Activated CD8-positive, alpha-beta memory T cell treated with anti-CD3 and anti-CD28 coated beads, Interleukin-2, amount 50 U/mL, for 1 hour (primary cell): ENCODE data around the gene PPP1R13B.
"Not testable (repeated sequence)": the region's sequence is repeated elsewhere in the genome, so short reads cannot be mapped to it uniquely, and the experiment has no call there.

Experiments used
- DNase-seq: peaks from one replicate; pipeline ENCODE4 v3.0.0-alpha.2; 2020; ENCODE audit errors: extremely low read depth

The PPP1R13B gene

DNA sequence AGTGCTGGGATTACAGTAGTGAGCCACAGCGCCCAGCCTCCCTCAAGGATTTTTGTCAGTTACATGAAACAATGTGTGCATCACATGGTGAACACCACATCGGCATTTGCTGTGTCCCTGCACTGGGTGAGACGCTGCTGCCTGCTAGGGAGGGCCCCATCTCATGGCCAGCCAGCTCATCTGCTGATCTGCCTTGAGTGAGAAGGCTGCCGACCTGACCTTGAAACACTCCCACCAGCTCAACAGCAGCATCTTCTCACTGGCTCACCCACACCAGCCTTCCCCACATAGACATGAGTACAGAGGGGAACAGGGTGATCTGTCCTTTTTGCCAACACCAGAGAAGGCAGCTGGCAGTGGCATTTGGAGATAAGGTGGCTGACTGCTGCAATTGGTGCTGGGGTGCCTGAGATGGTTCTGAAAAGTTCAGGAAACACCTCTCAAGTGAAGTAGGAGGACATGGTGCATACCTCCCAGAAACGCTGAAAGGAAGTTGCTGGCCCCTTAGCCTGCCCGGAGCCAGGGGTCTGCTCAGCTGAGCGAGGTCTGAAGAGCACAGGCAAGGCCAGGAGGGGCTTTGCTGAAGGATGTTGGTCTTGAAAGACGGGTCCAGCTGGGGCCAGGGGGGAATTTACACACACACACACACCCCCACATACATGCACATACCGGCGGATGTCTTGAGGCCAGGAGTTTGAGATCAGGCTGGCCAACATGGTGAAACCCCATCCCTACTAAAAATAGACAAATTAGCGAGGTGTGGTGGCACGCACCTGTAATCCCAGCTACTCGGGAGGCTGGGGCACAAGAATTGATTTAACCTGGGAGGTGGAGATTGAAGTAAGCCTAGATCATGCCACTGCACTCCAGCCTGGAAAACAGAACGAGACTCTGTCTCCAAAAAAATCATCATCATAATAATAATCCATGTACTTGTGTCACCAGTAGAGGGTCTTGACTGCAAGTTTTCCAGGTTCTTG is 14.3 kb upstream of the PPP1R13B start:
- DNase-seq: no peak

DNA sequence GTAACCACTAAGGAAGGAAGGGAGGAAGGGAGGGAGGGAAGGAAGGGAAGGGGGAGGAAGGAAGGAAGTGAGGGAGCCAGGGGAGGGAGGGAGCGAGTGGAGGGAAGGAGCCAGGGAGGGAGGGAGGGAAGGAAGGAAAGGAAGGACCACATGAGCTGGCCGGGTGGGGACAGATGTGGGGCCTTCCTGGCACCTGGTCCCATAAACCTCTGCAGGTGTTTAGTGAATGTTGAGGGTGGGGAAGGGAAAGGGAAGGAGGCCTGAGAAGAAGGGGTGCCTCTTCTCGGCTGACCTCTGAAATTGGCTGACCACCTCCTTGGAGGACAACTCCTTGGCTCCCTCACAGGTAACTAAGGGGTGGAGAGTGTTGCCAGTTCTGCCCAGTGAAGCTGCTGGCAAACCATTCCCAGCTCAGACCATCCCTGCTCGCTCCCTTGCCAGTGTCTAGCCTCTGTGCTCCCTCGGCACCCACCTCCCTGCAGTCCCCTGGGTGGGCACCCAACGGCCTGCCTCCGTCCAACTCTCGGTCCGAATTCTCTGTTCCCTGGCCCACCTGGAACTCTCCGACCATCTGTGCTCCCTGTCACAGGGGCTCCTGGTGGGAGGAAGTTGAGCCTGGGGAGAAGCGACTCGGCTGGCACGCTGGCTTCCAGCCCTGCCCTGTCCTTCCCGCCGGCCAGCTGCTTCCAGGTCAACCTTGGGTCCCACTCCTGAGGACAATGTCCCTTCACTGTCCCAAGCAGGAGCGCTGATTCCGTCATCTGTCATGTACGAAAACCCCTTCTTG is 12.2 kb upstream of the PPP1R13B start:
- DNase-seq: no peak

DNA sequence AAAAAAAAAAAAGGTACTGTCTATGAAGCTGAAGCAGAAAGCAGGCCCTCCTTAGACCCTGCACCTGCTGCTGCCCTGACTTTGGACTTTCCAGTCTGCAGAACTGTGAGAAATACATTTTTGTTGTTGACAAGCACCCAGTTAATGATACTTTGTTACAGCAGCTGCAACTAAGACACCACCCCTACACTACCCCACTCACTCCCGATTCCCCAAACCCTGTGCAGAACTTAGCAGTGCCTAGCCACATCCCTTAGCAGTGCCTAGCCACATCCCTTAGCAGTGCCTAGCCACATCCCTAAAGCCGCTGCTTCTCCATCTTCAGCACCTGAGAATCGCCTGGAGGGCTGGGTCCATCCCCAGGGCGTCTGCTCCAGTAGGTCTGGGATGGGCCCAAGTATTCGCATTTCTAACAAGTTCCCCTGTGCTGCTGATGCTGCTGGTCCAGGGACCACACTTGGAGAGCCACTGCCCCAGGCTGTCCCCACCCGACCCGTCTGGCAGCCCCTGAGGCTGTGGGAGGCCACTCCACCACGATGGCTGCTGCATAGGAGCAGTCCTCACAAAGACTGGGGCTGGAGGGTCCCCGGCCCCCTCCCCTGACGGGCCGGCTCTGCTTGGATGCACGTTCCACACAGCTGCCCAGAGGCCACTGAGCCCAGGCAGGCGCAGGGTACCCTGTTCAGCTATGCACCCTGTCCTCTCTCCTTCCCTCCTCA is 10.8 kb upstream of the PPP1R13B start:
- no peak for DNase-seq

DNA sequence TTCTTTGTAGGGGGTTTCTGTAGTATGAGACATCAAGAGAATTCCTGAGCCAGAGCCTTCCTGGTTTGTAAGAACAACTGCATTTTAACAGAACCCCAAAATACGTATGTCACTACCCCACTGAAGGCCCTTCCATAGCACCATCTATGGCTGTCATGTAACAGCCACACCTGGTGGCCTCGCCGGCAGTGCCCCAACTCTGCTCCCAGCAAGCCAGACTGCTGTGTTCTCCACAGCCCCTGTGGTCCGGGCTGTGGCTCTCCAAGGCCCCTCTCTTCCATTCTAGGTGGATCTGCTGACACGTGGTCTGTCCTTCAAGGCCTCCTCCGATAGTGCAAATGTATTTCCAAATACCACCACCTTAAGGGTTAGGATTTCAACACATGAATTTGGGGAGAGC is 9.9 kb upstream of the PPP1R13B start:
- no peak for DNase-seq

DNA sequence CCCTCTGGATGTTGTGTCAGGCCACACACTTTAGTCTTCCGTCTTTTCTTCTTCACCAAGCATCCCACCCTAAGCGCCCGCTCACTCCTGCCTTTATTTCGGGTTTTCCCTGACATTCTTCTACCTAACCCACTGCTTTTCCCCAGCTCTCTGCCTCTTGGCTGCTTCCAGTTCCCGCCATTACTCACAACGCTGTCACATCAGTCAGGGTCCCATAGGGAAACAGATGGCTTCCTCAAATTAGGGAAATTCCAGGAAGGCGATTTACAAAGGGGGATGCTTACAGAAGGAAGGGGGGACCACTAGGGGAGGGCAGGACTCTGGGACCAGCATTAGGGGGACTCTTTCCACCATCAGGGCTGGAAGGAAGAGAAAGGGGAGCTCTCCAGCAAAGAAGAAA is 9.2 kb upstream of the PPP1R13B start:
- no peak for DNase-seq

DNA sequence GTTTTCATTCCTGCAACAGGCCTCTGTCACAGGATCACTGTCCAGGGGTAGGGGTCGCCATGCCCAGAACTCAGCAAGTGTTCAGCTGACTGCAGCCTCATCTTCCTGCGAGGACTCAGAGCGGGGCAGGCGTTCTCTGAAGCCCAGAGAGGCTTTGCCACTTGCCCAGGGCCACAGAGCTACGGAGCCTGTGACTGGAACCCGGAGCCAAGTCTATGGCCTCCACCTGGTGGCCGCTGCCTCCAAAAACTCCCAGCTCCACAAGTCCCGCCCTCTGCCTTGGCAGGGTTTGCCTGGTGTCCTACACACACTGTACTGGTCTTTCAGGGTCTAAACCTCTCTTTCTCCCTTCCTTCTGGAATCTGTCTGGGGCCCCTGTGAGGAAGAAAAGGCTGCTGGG is 8.7 kb upstream of the PPP1R13B start:
- no peak for DNase-seq

DNA sequence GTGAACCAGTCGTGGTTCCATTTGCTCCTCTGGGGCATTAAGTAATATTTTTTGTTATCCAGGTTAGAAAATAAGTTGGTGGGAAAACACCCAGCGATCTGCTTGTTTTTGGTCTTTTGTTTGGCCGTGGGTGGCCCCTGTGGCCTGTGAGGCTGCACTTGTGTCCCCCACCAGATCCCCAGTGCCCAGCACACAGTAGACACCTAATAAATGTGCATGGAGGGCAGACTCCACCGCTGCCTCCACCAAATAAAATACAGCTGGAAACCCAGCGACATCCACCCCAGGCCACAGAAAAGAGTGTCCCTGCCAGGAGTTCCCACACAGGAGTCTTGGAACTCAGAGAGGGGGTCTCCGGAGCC is 8.3 kb upstream of the PPP1R13B start:
- DNase-seq: no peak

DNA sequence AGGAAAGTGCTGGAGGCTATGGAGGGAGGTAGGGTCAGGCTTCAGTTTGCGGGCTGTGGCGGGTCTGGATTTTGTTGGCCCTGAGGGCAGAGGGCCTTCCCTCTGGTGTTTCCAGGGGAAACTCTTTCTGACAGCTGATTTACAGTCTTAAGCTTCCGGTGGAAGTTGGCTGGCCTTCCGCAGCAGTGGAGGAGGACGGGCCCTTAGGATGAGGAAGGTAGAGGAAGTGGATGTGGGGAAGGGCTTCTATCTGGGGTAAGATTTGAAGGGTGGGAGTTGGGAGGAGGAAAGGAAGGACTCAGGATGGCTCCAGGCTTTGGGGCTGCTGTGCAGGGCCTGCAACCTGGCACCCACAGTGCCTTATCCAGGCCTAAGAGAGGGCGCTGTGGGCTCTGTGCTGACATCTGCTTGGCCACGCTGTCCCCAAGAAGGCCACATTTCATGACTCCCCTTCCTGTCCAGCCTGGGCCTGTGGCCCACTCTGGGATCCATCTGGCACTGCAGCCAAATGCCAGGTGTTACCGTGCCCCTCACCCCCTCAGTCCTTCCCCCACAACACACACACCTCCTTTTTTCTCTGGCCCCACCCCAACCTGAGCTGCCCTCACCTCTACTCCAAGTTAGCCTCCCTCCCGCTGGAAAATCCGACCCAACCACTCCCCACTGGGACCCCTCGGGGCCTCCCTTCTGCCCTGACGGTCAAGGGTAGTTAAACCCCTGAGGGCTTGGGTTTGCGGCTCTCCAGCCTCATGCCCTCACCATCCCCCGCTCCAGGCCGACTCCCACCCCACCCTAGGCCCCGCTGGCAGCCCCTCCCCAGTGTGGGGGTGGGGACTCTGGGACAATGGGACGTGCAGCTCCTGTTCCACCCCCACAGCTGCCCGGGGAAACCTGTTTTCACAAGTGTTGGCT is 7.7 kb upstream of the PPP1R13B start:
- DNase-seq: no peak

DNA sequence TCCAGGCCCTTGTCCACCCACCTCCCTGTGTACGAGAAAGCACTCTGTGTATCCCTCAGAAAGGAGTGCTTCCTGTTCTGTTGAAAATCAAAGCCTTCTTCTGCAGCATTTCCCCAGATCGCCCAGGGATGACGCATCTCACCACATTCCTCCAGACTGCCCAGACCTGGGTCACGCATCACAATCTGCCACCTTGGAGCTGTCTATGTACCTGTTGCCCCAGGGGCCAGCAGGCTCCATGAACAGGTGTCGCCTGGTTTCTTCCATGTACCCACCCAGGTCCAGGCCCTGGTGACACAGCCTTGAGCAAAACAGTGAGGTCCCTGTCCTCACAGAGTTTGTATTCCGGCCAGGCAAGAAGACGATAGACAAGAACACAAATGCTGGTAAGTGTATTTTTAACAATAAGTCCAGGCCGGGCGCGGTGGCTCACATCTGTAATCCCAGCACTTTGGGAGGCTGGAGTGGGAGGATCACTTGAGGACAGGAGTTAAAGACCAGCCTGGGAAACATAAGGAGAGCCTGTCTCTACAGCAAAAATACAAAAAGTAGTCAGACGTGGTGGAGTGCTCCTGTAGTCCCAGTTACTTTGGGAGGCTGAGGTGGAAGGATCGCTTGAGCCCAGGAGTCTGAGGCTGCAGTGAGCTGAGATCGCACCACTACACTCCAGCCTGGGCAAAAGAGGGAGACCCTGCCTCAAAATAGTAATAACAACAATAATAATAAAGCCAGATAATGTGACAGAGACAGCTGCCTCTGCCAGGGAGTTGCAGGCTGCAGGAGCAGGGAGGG is 6.8 kb upstream of the PPP1R13B start:
- DNase-seq: no peak

DNA sequence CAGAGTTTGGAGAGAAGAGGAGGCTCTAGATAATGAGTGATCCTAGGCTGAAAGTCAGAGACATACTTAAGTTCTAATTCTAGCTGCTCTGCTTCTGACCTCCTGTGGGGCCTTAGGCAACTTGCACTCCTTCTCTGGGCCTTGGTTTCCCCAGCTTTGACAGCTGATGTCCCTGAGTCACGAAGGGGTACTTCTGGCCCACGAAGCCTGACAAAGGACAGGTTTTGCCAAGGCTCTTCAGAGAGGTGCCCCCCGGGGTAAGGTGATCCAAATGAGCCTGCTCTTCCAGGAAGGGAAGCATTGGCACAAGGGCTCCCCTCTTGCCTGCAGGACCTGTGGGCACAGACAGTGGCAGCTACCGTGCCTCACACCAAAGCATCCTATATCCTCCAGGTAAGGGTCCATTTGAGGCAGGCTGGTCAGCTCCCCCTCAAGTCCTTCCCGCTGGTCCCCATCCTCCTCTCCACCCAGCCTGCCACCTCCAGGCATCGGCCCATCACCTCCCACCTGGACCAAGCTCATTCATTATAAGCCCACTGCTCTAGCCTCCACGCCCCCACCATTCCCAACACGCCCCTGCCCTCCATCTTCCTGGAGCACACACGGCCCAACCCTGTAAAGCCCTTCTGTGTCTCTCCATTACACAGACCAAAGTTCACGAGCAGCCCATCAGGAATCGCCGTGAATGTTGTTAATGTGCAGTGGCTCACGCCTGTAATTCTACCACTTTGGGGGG is 1.9 kb upstream of the PPP1R13B start:
- no peak for DNase-seq

DNA sequence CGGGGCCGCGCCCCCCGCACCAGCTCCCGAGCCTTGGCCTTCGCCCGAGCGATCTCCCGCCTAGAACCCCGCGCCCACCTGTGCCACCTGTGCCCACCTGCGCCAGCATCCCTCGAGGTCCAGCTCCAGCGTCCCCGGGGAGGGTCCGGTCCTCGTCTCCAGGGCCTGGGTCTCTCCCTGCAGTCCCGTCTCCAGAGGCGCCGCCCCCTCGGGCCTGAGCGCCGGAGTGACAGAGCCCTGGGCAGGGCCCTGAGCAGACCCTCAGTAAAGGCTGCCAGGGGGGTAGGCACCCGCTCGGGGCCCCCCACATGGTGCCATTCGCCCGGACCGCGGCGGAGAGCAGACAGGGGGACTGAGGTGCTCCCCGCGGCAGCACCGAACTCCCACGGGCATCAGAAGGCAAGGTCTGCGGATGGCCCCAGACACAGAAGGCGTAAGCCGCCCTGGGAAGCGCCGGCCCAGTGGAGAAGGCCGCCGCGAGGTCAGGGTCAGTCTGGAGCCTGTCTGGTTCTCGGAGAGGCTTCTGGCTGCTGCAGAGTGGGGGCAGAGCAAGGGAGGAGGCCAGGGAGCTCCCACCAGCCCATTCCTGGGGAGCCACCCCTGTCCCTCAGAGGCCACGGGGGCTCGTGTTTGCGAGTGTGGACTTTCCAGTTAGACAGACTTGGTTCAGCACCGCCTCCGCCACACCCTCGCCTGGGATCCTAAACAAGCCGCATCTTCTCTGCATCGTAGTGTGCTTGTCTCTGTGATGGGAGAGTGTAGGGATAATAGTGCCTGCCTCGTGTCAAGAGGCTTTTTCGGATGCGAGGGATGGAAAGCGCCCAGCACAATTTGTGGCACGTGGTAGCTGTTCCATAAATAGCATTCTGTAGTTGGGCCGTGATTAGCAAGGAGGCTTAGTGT is 1.1 kb upstream of the PPP1R13B start:
- DNase-seq: no peak

DNA sequence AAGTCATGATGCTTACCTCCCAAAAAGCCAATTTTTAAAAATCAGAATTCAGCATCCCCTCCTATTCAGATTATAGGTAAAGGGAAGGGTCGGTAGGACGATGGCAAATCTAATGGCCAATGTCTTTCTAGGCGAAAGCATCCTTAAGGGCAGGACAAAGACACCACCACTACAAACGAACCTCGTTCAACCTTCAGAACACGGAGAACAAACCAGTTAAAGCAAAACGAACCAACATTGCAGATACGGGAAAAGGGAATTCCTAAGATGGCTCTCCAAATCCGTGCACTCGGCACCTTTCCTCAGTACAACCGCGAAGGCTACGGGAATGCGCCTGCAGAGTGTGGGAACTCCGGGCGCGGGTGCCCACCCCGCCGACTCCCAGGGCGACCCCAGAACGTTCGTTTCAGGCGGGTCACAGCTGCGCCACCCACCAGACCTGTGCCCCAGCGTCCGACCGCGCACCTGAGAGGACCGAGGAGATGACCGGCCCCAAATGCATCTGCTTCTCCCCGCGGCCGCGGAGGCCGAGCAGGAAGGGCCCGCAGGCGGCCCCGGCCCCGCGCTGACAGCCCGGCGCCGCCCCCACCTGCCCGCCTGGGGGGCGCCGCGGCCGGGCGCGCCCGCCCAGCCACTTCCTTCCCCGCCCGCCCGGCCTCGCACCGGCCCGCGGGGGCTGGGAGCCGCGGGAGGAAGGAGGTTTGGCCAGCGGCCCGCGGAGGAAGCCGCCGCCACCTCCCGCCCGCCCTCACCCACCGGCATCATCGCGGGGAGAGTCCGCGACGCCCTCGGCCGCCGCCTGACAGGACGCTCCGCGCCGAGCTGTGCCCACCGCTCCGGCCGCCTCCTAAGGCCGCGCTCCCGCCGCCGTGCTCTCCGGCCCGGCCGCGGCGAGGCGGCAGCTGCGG is 578 bp downstream of the PPP1R13B start:
- DNase-seq: no peak

DNA sequence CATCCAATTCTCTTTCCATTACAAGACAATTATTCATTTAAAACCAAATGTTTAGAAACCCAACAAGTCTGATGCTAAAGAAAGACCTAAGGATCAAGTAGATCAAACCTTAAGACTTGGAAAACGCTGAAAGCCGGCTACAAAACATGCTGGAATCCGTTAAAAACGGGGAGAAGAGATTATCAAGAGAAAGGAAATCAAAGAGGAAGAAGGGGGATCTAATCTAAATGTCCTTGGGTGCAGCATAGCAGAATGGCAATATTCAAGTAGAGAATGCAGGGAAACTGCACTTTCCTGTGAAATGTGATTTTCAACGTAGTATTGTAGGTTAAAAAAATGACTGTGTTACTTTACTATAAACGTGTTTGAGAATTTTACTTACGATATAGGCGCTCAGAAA is 1.3 kb downstream of the PPP1R13B start:
- no peak for DNase-seq

DNA sequence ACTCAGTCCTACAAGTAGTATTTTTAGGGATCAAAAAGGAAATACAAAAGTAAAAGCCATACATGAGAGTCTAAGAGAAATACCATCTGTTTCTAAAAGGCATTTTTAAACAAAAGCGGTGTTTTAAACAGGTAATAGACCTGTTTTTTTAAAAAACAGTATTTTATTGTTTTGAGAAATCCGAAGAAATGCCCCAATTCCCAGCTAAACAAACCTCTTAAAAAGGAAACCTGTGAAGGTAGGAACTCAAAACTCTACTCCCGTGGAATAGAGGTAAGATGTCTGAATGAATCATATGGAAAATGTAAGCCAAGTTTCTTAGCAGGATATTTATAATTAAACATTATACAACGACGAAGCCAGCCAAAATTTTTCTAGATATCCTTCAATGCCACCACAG is 2.0 kb downstream of the PPP1R13B start:
- DNase-seq: no peak

DNA sequence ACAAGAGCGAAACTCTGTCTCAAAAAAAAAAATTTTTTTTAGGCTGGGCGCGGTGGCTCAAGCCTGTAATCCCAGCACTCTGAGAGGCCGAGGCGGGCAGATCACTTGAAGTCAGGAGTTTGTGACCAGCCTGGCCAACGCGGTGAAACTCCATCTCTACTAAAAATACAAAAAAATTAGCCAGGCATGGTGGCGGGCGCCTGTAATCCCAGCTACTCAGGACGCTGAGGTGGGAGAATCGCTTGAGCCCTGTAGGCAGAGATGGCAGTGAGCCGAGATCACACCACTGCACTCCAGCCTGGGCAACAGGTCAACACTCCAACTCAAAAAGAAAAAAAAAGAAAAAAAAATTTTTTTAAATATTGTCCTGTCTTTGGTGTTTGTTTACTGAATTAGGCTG is 6.1 kb downstream of the PPP1R13B start:
- DNase-seq: not testable (repeated sequence)

DNA sequence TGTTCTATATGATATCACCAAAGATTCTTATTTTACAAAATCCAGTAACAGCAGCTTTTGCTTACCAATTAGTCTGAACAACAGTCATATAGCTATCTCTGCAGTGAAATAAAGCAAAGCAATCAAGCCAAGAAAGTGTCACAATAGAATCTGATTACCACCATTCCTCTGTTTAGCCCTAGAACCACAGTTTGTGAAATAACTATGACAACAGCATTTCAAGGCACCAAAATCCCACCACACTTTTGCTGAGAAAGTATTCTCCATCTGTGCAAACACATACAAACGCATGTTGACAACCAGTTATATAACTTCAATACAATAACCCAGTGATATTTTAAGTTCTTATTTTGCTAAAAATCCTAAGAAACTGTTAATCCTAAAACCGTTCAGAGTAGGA is 7.4 kb downstream of the PPP1R13B start:
- no peak for DNase-seq

DNA sequence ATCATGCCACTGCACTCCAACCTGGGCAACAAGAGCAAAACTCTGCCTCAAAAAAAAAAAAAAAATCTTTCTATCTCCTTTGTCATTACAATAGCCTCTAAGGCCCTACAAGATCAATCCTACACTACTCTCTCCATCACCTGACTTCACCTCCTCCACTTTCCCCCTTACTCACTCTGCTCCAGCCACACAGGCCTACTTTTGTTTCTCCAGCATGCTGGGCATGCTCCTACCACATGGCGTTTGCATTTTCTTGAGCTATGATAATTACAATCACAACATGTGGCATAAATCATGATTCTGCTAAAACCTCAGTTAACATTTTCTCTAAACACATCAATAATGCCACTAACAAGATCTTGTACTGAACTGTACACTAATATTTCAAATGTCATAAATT is 7.8 kb downstream of the PPP1R13B start:
- no peak for DNase-seq

DNA sequence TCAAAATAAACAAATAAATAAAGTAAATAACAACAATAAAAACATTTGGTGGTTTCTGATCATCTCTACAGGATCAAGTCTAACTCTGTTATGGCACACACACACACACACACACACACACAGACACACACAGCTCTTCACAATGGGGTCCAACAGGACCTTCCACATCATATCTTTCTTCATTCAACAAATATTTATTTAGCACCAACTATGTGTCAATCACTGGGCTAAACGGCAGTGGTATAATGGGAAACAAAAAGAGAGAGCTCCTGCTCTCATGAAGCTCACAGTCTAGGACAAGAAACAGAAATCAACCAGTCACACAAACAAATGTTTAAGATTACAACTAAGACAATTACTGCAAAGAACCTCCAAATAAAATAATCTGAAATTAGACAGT is 9.3 kb downstream of the PPP1R13B start:
- DNase-seq: no peak
